HEK293 (cell line): ENCODE data around the gene BMPR1A.

ENCODE experiments used
- CTCF ChIA-PET: fragments of 350-600 bp; formaldehyde crosslinking; extraction: SDS; loops from one replicate; lab custom pipeline; 2021; ENCODE audit warnings: antibody characterized with exemption; lab: Yijun Ruan, JAX
- POLR2A ChIA-PET: fragments of 300-600 bp; formaldehyde crosslinking; extraction: SDS; loops from one replicate; lab custom pipeline; 2020; ENCODE audit warnings: antibody characterized with exemption, inconsistent platforms; lab: Yijun Ruan, JAX
- H3K27ac ChIP-seq: fragments of 200-500 bp; sonication (Bioruptor generic); 2 replicates; pipeline ENCODE4 v1.5.1; 2014; ENCODE audit warnings: low read depth, low read length, control low read depth, inconsistent platforms; ENCODE audit errors: extremely low read depth
- H3K36me3 ChIP-seq, 2 experiments: fragments of 200-500 bp in 1 of 2; sonication (Bioruptor generic) in 1 of 2; 1 replicate in 1 of 2; 2 replicates in 1 of 2; pipeline ENCODE4 v1.5.1; 2014 to 2017; ENCODE audit warnings: inconsistent platforms in 2 of 2, low read length in 2 of 2; ENCODE audit not compliant: control insufficient read depth in 2 of 2, insufficient read depth in 1 of 2
- H3K4me1 ChIP-seq: fragments of 200-500 bp; sonication (Bioruptor generic); 2 replicates; pipeline ENCODE4 v1.5.1; 2014; ENCODE audit warnings: mild to moderate bottlenecking, low read length, inconsistent platforms; ENCODE audit not compliant: control insufficient read depth, insufficient read depth
- H3K4me3 ChIP-seq: 2 replicates; pipeline ENCODE4 v1.5.1; 2011; ENCODE audit warnings: low read depth, mild to moderate bottlenecking, control low read depth, low read length, moderate library complexity
- H3K9me3 ChIP-seq: fragments of 200-500 bp; sonication (Bioruptor generic); 2 replicates; pipeline ENCODE4 v1.5.1; 2014; ENCODE audit warnings: low read depth, low read length, inconsistent platforms; ENCODE audit not compliant: control insufficient read depth, insufficient read depth
- ELK4 ChIP-seq: IDR thresholded peaks from 2 replicates; pipeline ENCODE4 v1.6.1; 2011; ENCODE audit warnings: mild to moderate bottlenecking, low read depth, low read length, borderline replicate concordance
- KLF8 ChIP-seq: fragments of 450-650 bp; formaldehyde crosslinking; IDR thresholded peaks from 2 replicates; pipeline ENCODE4 v1.5.1; 2016; ENCODE audit warnings: missing biosample characterization, missing genetic modification characterization
- OSR2 ChIP-seq: fragments of 450-650 bp; formaldehyde crosslinking; IDR thresholded peaks from 2 replicates; pipeline ENCODE4 v1.5.1; 2016; ENCODE audit warnings: missing biosample characterization, missing genetic modification characterization
- PRDM1 ChIP-seq: fragments of 450-650 bp; formaldehyde crosslinking; IDR thresholded peaks from 2 replicates; pipeline ENCODE4; 2016; ENCODE audit warnings: missing biosample characterization, missing genetic modification characterization
- TCF7L2 ChIP-seq: IDR thresholded peaks from 2 replicates; pipeline ENCODE4 v1.6.1; 2011; ENCODE audit warnings: low read depth, mild to moderate bottlenecking, inconsistent platforms, low read length, moderate library complexity, borderline replicate concordance
- TRIM28 ChIP-seq: IDR thresholded peaks from 2 replicates; pipeline ENCODE4 v1.6.1; 2011; ENCODE audit warnings: low read length, control low read depth, borderline replicate concordance
- WT1 ChIP-seq: fragments of 450-650 bp; formaldehyde crosslinking; IDR thresholded peaks from 2 replicates; pipeline ENCODE4 v1.5.1; 2016; ENCODE audit warnings: missing biosample characterization, missing genetic modification characterization
- YY1 ChIP-seq: fragments of 450-650 bp; formaldehyde crosslinking; IDR thresholded peaks from 2 replicates; pipeline ENCODE4 v1.5.1; 2018; ENCODE audit warnings: missing biosample characterization, missing genetic modification characterization
- ZBTB17 ChIP-seq: fragments of 450-650 bp; formaldehyde crosslinking; IDR thresholded peaks from 2 replicates; pipeline ENCODE4 v1.5.1; 2016; ENCODE audit warnings: missing biosample characterization, missing genetic modification characterization
- ZNF121 ChIP-seq: fragments of 450-650 bp; formaldehyde crosslinking; IDR thresholded peaks from 2 replicates; pipeline ENCODE4 v1.5.1; 2016; ENCODE audit warnings: missing biosample characterization, missing genetic modification characterization
- ZNF169 ChIP-seq: fragments of 450-650 bp; formaldehyde crosslinking; IDR thresholded peaks from 2 replicates; pipeline ENCODE4 v1.5.1; 2016; ENCODE audit warnings: missing biosample characterization, missing genetic modification characterization
- ZNF2 ChIP-seq: fragments of 450-650 bp; formaldehyde crosslinking; IDR thresholded peaks from 2 replicates; pipeline ENCODE4 v1.5.1; 2016; ENCODE audit warnings: missing biosample characterization, missing genetic modification characterization
- ZNF24 ChIP-seq: fragments of 450-650 bp; formaldehyde crosslinking; IDR thresholded peaks from 2 replicates; pipeline ENCODE4 v1.5.1; 2016; ENCODE audit warnings: missing biosample characterization, missing genetic modification characterization
- ZNF266 ChIP-seq: fragments of 450-650 bp; formaldehyde crosslinking; IDR thresholded peaks from 2 replicates; pipeline ENCODE4 v1.5.1; 2016; ENCODE audit warnings: missing biosample characterization, missing genetic modification characterization, low read depth
- ZNF350 ChIP-seq: fragments of 450-650 bp; formaldehyde crosslinking; IDR thresholded peaks from 2 replicates; pipeline ENCODE4 v1.5.0; 2017; ENCODE audit warnings: missing biosample characterization, mild to moderate bottlenecking, missing genetic modification characterization
- ZNF366 ChIP-seq: fragments of 450-650 bp; formaldehyde crosslinking; conservative IDR thresholded peaks from 2 replicates; pipeline ENCODE4 v1.5.1; 2016; ENCODE audit warnings: missing biosample characterization, missing genetic modification characterization
- ZNF391 ChIP-seq: fragments of 450-650 bp; formaldehyde crosslinking; IDR thresholded peaks from 2 replicates; pipeline ENCODE4 v1.5.1; 2016; ENCODE audit warnings: low read depth, missing biosample characterization, missing genetic modification characterization, borderline replicate concordance
- ZNF394 ChIP-seq: fragments of 450-650 bp; formaldehyde crosslinking; IDR thresholded peaks from 2 replicates; pipeline ENCODE4 v1.5.1; 2016; ENCODE audit warnings: missing biosample characterization, missing genetic modification characterization, mild to moderate bottlenecking, moderate library complexity, borderline replicate concordance
- ZNF501 ChIP-seq: fragments of 450-650 bp; formaldehyde crosslinking; IDR thresholded peaks from 2 replicates; pipeline ENCODE4 v1.5.1; 2016; ENCODE audit warnings: missing biosample characterization, missing genetic modification characterization
- ZNF585B ChIP-seq: fragments of 450-650 bp; formaldehyde crosslinking; IDR thresholded peaks from 2 replicates; pipeline ENCODE4 v1.5.1; 2016; ENCODE audit warnings: missing biosample characterization, missing genetic modification characterization
- ZNF621 ChIP-seq: fragments of 450-650 bp; formaldehyde crosslinking; IDR thresholded peaks from 2 replicates; pipeline ENCODE4 v1.5.1; 2017; ENCODE audit warnings: missing biosample characterization, missing genetic modification characterization
- ZNF639 ChIP-seq: fragments of 450-650 bp; formaldehyde crosslinking; IDR thresholded peaks from 2 replicates; pipeline ENCODE4 v1.5.1; 2016; ENCODE audit warnings: missing biosample characterization, missing genetic modification characterization
- ZNF664 ChIP-seq: fragments of 450-650 bp; formaldehyde crosslinking; IDR thresholded peaks from 2 replicates; pipeline ENCODE4 v1.5.1; 2016; ENCODE audit warnings: missing biosample characterization, missing genetic modification characterization
- ZNF670 ChIP-seq: fragments of 450-650 bp; formaldehyde crosslinking; IDR thresholded peaks from 2 replicates; pipeline ENCODE4 v1.5.1; 2016; ENCODE audit warnings: missing biosample characterization, missing genetic modification characterization, low read depth
- ZNF776 ChIP-seq: fragments of 450-650 bp; formaldehyde crosslinking; IDR thresholded peaks from 2 replicates; pipeline ENCODE4 v1.5.0; 2017; ENCODE audit warnings: missing biosample characterization, missing genetic modification characterization, borderline replicate concordance
- ZXDB ChIP-seq: fragments of 450-650 bp; formaldehyde crosslinking; IDR thresholded peaks from 2 replicates; pipeline ENCODE4 v1.5.1; 2016; ENCODE audit warnings: missing biosample characterization, missing genetic modification characterization
- TF ChIP-seq, protein P1 (sequence below): fragments of 450-650 bp; IDR thresholded peaks from 2 replicates; pipeline ENCODE4 v1.5.1; 2018; ENCODE audit warnings: missing biosample characterization, mild to moderate bottlenecking, missing genetic modification characterization
- TF ChIP-seq, protein P2 (sequence below): fragments of 450-650 bp; formaldehyde crosslinking; IDR thresholded peaks from 2 replicates; pipeline ENCODE4 v1.5.1; 2017; ENCODE audit warnings: missing biosample characterization, missing genetic modification characterization

BMPR1A gene

GRCh38 chr10:86792461-86793167 lies 36.2 kb downstream of the BMPR1A start (continued):
- no peak for TF ChIP-seq OSR2 (tag by site-specific recombination)
- no peak for TF ChIP-seq ZNF670 (tag by site-specific recombination)
- TF ChIP-seq ZNF776 (tag by site-specific recombination) = no peak
- TF ChIP-seq ZNF639 (tag by site-specific recombination) = no peak
- TF ChIP-seq ZNF169 (tag by site-specific recombination) = no peak

- no peak overlapping the region for H3K27ac ChIP-seq
- H3K4me3 ChIP-seq = no peak overlapping the region
- ChIA-PET CTCF (interaction anchor here (0.6 kb wide), 1 partner anchor 173 kb away, joined by 4 read pairs; no protein-coding TSS in a partner anchor), POLR2A (no interaction called here)
- H3K4me1 ChIP-seq = peaks cover 19% of the 10 kb centered on the region
- no peaks in the 10 kb centered on the region for H3K9me3 ChIP-seq
- TF ChIP-seq ZNF621 (tag by site-specific recombination) = no peak
- no peak for TF ChIP-seq ZNF391
- no peak for TF ChIP-seq YY1 (tag by site-specific recombination)
- TF ChIP-seq ZNF350 (tag by site-specific recombination) = no peak
- no peak for TF ChIP-seq ZNF266
- no peak for TF ChIP-seq TCF7L2
- TF ChIP-seq ELK4 = no peak
- TF ChIP-seq ZNF664 (tag by site-specific recombination) = no peak
- TF ChIP-seq TRIM28 = no peak
- no peak for TF ChIP-seq KLF8 (tag by site-specific recombination)
- no peaks in the 10 kb centered on the region; a peak in 1 of 3 replicates for H3K36me3 ChIP-seq
Measured at GRCh38 chr10:86793696-86794095, 37.3 kb downstream of the BMPR1A start.

GRCh38 chr10:86795353-86795752 lies 38.9 kb downstream of the BMPR1A start:
- POLR2A ChIA-PET = interaction anchor here (1.2 kb wide), 1 partner anchor 83 kb away, joined by 3 read pairs; no protein-coding TSS in a partner anchor
- no peak overlapping the region for H3K27ac ChIP-seq
- CTCF ChIA-PET = interaction anchor here (0.6 to 0.8 kb wide), 3 partner anchors 17 to 74 kb away, joined by 3 to 4 read pairs (median 3); no protein-coding TSS in a partner anchor
- H3K36me3 ChIP-seq = no peaks in the 10 kb centered on the region; a peak in 1 of 3 replicates
- peaks cover 24% of the 10 kb centered on the region for H3K4me1 ChIP-seq
- no peak overlapping the region for H3K4me3 ChIP-seq
- no peaks in the 10 kb centered on the region for H3K9me3 ChIP-seq
- TF ChIP-seq, protein P1, sequence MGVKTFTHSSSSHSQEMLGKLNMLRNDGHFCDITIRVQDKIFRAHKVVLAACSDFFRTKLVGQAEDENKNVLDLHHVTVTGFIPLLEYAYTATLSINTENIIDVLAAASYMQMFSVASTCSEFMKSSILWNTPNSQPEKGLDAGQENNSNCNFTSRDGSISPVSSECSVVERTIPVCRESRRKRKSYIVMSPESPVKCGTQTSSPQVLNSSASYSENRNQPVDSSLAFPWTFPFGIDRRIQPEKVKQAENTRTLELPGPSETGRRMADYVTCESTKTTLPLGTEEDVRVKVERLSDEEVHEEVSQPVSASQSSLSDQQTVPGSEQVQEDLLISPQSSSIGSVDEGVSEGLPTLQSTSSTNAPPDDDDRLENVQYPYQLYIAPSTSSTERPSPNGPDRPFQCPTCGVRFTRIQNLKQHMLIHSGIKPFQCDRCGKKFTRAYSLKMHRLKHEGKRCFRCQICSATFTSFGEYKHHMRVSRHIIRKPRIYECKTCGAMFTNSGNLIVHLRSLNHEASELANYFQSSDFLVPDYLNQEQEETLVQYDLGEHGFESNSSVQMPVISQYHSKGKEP (tag by site-specific recombination) = peak; percentile 77
- TF ChIP-seq ZNF2 (tag by site-specific recombination) (peak; percentile 66; the same call in 1 of the 2 replicates), ZNF394 (tag by site-specific recombination) (peak; percentile 63; the same call in 1 of the 2 replicates), ZBTB17 (tag by site-specific recombination) (peak; percentile 72), ZNF24 (tag by site-specific recombination) (peak; percentile 86), ZNF366 (tag by site-specific recombination) (peak; percentile 66), ZNF501 (tag by site-specific recombination) (peak; percentile 39; the same call in 1 of the 2 replicates), ZNF585B (tag by site-specific recombination) (no peak), PRDM1 (tag by site-specific recombination) (peak; percentile 93), ZXDB (peak; percentile 29; the same call in 1 of the 2 replicates), OSR2 (tag by site-specific recombination) (0 out of 2 replicates have a peak, but pooled peaks have one; percentile 19), ZNF121 (tag by site-specific recombination) (no peak), WT1 (tag by site-specific recombination) (peak; percentile 52)
- TF ChIP-seq, protein P2, sequence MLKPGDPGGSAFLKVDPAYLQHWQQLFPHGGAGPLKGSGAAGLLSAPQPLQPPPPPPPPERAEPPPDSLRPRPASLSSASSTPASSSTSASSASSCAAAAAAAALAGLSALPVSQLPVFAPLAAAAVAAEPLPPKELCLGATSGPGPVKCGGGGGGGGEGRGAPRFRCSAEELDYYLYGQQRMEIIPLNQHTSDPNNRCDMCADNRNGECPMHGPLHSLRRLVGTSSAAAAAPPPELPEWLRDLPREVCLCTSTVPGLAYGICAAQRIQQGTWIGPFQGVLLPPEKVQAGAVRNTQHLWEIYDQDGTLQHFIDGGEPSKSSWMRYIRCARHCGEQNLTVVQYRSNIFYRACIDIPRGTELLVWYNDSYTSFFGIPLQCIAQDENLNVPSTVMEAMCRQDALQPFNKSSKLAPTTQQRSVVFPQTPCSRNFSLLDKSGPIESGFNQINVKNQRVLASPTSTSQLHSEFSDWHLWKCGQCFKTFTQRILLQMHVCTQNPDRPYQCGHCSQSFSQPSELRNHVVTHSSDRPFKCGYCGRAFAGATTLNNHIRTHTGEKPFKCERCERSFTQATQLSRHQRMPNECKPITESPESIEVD (tag by site-specific recombination) = peak; percentile 91
